ENCODE results near the gene SGPL1. TPM values are rescaled to one million over a fixed set of nuclear protein-coding genes. Genes with fewer than 3 reads are reported as not detected.

The SGPL1 gene
- total RNA-seq, 1 donor from 2014 or later: 37.1 TPM

DNA sequence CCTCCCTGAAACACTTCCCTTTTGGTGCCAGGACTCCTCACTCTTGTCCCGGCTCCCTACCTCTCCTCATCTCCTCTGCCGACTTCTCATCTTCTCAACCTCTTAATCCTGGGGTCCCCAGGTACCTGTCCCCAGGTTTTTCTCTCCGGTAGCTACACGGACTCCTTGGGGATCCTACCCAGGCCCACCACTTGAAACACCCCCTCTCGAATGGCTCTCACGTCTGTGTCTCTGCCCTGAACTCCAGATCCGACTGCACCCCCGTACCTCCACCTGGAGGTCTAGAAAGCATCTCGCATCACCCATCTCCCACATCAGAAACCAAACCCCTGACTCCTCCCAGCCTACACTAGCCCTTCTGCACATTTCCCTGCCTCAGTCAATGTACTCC is 35.4 kb upstream of the SGPL1 start:
- no peak overlapping the region for H3K4me3 ChIP-seq (ENCODE audit: low read length in 3 of 3)
- no peak overlapping the region for H3K9ac ChIP-seq (ENCODE audit: low read depth in 1 of 3, low read length in 3 of 3)
- H3K27me3 ChIP-seq (ENCODE audit: control insufficient read depth in 3 of 3, insufficient read depth in 3 of 3, low read length in 3 of 3): peaks cover 2 to 13% (median 3%) of the 10 kb centered on the region in 3 donors
- peaks cover 0 to 9% (median 2%) of the 10 kb centered on the region in 3 donors for H3K4me1 ChIP-seq (ENCODE audit: control insufficient read depth in 3 of 3, insufficient read depth in 3 of 3, low read length in 3 of 3)
- no peaks in the 10 kb centered on the region for H3K9me3 ChIP-seq (ENCODE audit: control insufficient read depth in 3 of 3, low read length in 3 of 3)
- no peak overlapping the region for H3K27ac ChIP-seq (ENCODE audit: low read depth, low read length)
- no peaks in the 10 kb centered on the region for H3K36me3 ChIP-seq (ENCODE audit: control insufficient read depth in 3 of 3, insufficient read depth in 3 of 3, low read length in 3 of 3)

DNA sequence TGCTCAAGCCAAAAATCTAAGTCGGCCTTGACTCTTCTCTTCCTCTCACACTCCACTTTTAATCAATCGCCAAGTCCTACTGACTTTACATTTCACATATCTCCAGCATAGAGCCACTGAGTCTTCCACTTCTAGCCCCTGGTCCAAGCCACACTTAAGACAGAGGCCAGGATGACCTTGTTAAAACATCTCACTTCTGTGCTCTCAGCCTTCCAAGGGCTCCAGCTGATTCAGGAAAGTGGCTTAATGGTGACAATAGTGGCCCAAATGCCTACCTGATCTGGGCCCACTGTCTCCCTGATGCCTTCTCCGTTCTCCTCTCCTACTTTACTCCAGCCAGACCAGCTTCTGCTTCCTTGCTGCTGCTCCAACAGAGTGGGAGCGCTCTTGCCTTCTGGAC is 35.0 kb upstream of the SGPL1 start:
- Histone ChIP-seq H3K4me3 (ENCODE audit: low read length in 3 of 3) (no peak overlapping the region), H3K4me1 (ENCODE audit: control insufficient read depth in 3 of 3, insufficient read depth in 3 of 3, low read length in 3 of 3) (peaks cover 0 to 9% (median 2%) of the 10 kb centered on the region in 3 donors), H3K9me3 (ENCODE audit: control insufficient read depth in 3 of 3, low read length in 3 of 3) (no peaks in the 10 kb centered on the region), H3K36me3 (ENCODE audit: control insufficient read depth in 3 of 3, insufficient read depth in 3 of 3, low read length in 3 of 3) (no peaks in the 10 kb centered on the region), H3K9ac (ENCODE audit: low read depth in 1 of 3, low read length in 3 of 3) (no peak overlapping the region), H3K27me3 (ENCODE audit: control insufficient read depth in 3 of 3, insufficient read depth in 3 of 3, low read length in 3 of 3) (peaks cover 4 to 13% (median 4%) of the 10 kb centered on the region in 3 donors), H3K27ac (ENCODE audit: low read depth, low read length) (no peak overlapping the region)

DNA sequence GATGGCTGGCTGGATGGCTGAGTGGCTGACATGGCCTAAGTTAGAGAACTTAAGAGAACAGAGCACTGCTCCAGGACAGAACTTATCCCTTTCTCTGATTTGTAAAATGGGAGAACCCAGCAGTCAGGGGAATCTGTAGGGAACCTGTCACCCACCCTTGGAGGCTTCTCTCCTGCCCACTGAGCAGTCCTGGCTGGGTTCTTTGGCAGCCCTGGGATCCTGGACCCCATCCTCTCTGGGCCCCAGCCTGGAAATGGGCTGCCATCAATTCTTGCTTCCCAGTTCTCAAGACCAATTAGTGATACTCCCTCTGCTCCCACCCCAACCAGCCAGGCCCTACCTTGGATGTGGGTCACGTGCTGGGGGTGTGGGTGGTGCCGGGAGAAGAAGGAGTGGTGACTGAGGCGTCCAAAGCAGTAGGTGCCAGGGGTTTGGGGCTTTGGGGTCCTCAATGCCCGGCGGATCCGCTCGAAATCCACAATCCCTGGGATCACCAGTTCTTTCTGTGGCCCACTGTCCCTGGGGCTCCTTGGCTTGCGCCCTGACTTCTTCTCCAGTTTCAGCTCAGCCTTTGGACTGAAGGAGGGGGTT is 34.2 kb upstream of the SGPL1 start:
- no peak overlapping the region for H3K27ac ChIP-seq (ENCODE audit: low read depth, low read length)
- H3K27me3 ChIP-seq (ENCODE audit: control insufficient read depth in 3 of 3, insufficient read depth in 3 of 3, low read length in 3 of 3): peaks cover 4 to 13% (median 4%) of the 10 kb centered on the region in 3 donors
- no peaks in the 10 kb centered on the region for H3K36me3 ChIP-seq (ENCODE audit: control insufficient read depth in 3 of 3, insufficient read depth in 3 of 3, low read length in 3 of 3)

DNA sequence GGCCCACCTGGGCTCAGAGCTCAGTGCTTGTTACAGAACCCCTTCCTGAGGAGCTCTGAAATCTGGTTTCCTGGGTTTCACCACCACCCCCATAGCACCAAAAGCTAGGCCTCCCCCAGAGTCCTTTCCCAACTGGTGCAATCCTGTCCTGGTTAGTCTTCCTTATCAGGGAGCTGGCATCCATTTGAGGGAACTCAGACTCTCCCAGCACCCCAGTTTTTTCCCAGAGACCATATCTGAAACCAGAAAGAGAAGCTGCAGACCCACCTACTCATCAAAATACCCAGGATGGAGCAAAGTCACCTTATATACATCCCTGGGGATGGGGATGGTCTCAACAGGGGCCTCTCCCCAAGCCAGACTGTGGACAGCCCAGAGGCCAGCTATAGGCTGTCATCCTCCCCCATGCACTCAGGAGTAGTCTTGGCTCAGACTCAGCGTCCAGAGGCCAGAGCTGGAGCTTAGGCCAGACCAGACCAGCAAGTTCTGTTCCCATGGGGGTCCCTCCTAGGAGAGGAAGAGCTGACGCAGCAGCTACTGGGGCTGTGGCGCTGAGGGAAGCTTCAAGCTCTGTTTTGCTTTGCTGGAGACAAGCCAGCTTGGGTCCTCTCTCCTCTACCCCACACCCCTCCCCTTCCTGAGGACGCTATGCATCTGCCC is 33.5 kb upstream of the SGPL1 start:
- Histone ChIP-seq H3K27me3 (ENCODE audit: control insufficient read depth in 3 of 3, insufficient read depth in 3 of 3, low read length in 3 of 3) (peaks cover 4 to 13% (median 4%) of the 10 kb centered on the region in 3 donors), H3K9me3 (ENCODE audit: control insufficient read depth in 3 of 3, low read length in 3 of 3) (no peaks in the 10 kb centered on the region), H3K4me3 (ENCODE audit: low read length in 3 of 3) (no peak overlapping the region), H3K4me1 (ENCODE audit: control insufficient read depth in 3 of 3, insufficient read depth in 3 of 3, low read length in 3 of 3) (peaks cover 0 to 9% (median 2%) of the 10 kb centered on the region in 3 donors), H3K9ac (ENCODE audit: low read depth in 1 of 3, low read length in 3 of 3) (no peak overlapping the region), H3K36me3 (ENCODE audit: control insufficient read depth in 3 of 3, insufficient read depth in 3 of 3, low read length in 3 of 3) (no peaks in the 10 kb centered on the region), H3K27ac (ENCODE audit: low read depth, low read length) (no peak overlapping the region)

More for the DNA sequence above, 34.2 kb upstream of the SGPL1 start:
- peaks cover 0 to 9% (median 2%) of the 10 kb centered on the region in 3 donors for H3K4me1 ChIP-seq (ENCODE audit: control insufficient read depth in 3 of 3, insufficient read depth in 3 of 3, low read length in 3 of 3)
- H3K9ac ChIP-seq (ENCODE audit: low read depth in 1 of 3, low read length in 3 of 3): no peak overlapping the region
- no peak overlapping the region for H3K4me3 ChIP-seq (ENCODE audit: low read length in 3 of 3)
- H3K9me3 ChIP-seq (ENCODE audit: control insufficient read depth in 3 of 3, low read length in 3 of 3): no peaks in the 10 kb centered on the region

DNA sequence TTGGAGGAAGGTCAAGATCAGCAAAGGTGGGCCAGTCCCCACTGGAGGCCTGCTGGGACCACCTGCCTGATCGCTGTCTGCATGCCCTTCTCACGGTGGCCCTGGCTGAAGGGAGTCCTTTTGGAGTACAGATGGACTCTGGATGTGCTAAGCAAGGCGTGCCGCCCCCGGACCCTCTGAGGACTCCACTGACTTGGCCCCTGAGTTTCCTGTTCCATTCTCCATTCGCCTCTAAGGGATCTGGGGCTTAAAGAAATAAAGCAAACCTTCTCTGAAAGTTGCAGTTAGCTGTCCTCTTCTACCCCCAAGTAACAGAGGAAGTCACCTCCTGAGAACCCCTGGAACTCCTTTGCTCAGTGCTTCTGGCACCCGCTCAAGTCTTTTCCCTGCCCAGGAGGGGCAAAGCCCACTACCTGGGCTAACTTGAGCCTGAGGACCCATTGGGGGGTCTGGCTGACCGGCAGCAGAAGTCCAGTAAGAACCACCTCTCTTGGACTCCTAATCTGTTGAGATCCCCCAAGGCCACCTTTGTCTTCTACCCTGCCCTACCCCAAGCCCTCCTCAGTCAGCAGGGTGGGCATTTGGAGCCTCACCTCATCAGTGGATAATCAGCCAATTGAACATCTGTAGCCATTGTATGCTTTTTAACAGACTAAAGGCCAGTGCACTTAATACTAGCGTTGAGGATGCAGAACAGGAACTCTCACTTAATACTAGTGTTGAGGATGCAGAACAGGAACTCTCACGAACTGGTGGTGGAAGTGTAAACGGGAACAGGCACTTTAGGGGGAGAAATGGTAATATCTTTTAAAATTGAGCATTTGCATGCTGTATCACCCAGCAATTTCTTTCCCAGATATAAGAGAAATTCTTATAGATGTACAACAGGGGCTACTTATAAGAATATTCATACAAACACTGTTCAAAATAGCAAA is 32.7 kb upstream of the SGPL1 start:
- Histone ChIP-seq H3K27me3 (ENCODE audit: control insufficient read depth in 3 of 3, insufficient read depth in 3 of 3, low read length in 3 of 3) (peaks cover 4 to 12% (median 4%) of the 10 kb centered on the region in 3 donors), H3K36me3 (ENCODE audit: control insufficient read depth in 3 of 3, insufficient read depth in 3 of 3, low read length in 3 of 3) (no peaks in the 10 kb centered on the region), H3K4me1 (ENCODE audit: control insufficient read depth in 3 of 3, insufficient read depth in 3 of 3, low read length in 3 of 3) (peaks cover 0 to 9% (median 2%) of the 10 kb centered on the region in 3 donors), H3K27ac (ENCODE audit: low read depth, low read length) (no peak overlapping the region), H3K9ac (ENCODE audit: low read depth in 1 of 3, low read length in 3 of 3) (no peak overlapping the region), H3K9me3 (ENCODE audit: control insufficient read depth in 3 of 3, low read length in 3 of 3) (peaks cover 0 to under 1% (median 0%) of the 10 kb centered on the region in 3 donors), H3K4me3 (ENCODE audit: low read length in 3 of 3) (no peak overlapping the region)

DNA sequence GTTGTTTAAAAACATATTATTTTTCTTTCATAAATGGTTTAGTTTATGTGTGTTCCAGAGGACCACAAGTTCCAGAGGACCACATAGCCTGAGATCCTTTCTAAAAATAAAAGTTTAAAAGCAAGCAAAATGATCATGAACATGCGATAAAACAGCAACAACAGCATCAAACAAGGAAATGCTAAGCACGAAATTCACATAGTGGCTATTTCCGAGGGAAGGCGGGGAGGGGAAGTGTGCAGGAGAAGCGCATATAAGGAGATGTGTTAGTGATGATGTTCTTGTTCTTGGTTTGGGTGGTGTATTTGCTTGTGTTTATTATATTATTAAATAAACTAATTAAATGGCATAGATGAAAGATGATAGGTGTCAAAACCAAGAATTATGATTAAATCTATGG is 31.7 kb upstream of the SGPL1 start:
- H3K4me1 ChIP-seq (ENCODE audit: control insufficient read depth in 3 of 3, insufficient read depth in 3 of 3, low read length in 3 of 3): peaks cover 0 to 7% (median 2%) of the 10 kb centered on the region in 3 donors
- no peak overlapping the region for H3K4me3 ChIP-seq (ENCODE audit: low read length in 3 of 3)
- peaks cover 0 to 3% (median 0%) of the 10 kb centered on the region in 3 donors for H3K9me3 ChIP-seq (ENCODE audit: control insufficient read depth in 3 of 3, low read length in 3 of 3)
- no peak overlapping the region for H3K27ac ChIP-seq (ENCODE audit: low read depth, low read length)
- H3K9ac ChIP-seq (ENCODE audit: low read depth in 1 of 3, low read length in 3 of 3): no peak overlapping the region
- H3K36me3 ChIP-seq (ENCODE audit: control insufficient read depth in 3 of 3, insufficient read depth in 3 of 3, low read length in 3 of 3): no peaks in the 10 kb centered on the region
- H3K27me3 ChIP-seq (ENCODE audit: control insufficient read depth in 3 of 3, insufficient read depth in 3 of 3, low read length in 3 of 3): peaks cover 4 to 11% (median 4%) of the 10 kb centered on the region in 3 donors

DNA sequence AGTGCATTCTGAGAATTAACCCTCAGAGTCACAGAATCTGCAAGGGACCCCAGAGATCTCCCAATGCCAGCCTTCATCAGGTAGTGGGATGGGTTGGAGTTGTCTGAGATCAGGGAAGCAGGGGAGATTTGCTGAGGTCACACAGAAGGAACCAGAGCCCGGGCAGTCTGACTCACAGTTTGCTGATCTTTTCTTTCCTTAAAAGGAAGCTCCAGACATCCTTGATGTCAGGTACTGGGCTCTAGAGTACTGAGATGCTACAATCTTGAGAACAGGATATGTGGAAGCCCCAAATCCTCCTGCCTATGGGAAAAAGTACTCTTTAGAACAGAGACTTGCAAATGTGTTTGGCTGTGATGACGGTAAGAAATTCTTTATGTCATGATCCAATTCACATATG is 31.3 kb upstream of the SGPL1 start:
- no peak overlapping the region for H3K4me3 ChIP-seq (ENCODE audit: low read length in 3 of 3)
- H3K4me1 ChIP-seq (ENCODE audit: control insufficient read depth in 3 of 3, insufficient read depth in 3 of 3, low read length in 3 of 3): peaks cover 0 to 2% (median 2%) of the 10 kb centered on the region in 3 donors
- peaks cover 0 to 3% (median 0%) of the 10 kb centered on the region in 3 donors for H3K9me3 ChIP-seq (ENCODE audit: control insufficient read depth in 3 of 3, low read length in 3 of 3)
- H3K27ac ChIP-seq (ENCODE audit: low read depth, low read length): no peak overlapping the region
- H3K9ac ChIP-seq (ENCODE audit: low read depth in 1 of 3, low read length in 3 of 3): no peak overlapping the region
- no peaks in the 10 kb centered on the region for H3K36me3 ChIP-seq (ENCODE audit: control insufficient read depth in 3 of 3, insufficient read depth in 3 of 3, low read length in 3 of 3)
- H3K27me3 ChIP-seq (ENCODE audit: control insufficient read depth in 3 of 3, insufficient read depth in 3 of 3, low read length in 3 of 3): peaks cover 4 to 11% (median 4%) of the 10 kb centered on the region in 3 donors

DNA sequence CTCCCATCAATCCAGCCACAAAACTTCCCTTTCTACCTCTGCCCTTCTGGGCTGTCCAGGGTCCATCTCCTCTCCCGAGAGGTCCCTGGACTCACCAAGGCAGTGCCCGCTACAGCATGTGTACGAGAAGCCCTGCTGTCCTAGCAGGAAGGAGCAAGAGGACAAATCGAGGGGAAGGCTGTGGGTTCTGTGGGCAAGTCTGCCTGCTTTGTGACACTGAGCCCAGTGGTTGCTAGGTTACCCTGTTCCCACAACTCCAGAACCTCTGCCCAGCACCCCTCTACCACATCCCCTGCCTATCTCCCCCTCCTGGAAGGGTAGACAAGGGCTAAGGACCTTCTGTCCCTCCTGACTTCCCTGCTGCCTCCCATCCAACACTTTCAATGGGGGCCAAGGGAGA is 30.6 kb upstream of the SGPL1 start, which contains the start of gene TBATA:
Gene TBATA, minus strand, starts transcription at position 188 of the 400 bp plus-strand sequence. CDS start 1,998 bp downstream, outside the sequence.
- H3K4me1 ChIP-seq (ENCODE audit: control insufficient read depth in 3 of 3, insufficient read depth in 3 of 3, low read length in 3 of 3): peaks cover 0 to 2% (median 2%) of the 10 kb centered on the region in 3 donors
- peaks cover 4 to 11% (median 4%) of the 10 kb centered on the region in 3 donors for H3K27me3 ChIP-seq (ENCODE audit: control insufficient read depth in 3 of 3, insufficient read depth in 3 of 3, low read length in 3 of 3)
- no peak within 1 kb of the TSS for H3K9ac ChIP-seq (ENCODE audit: low read depth in 1 of 3, low read length in 3 of 3)
- H3K27ac ChIP-seq (ENCODE audit: low read depth, low read length): no peak within 1 kb of the TSS
- no peak within 1 kb of the TSS for H3K4me3 ChIP-seq (ENCODE audit: low read length in 3 of 3)
- no peaks in the 10 kb centered on the region for H3K36me3 ChIP-seq (ENCODE audit: control insufficient read depth in 3 of 3, insufficient read depth in 3 of 3, low read length in 3 of 3)
- H3K9me3 ChIP-seq (ENCODE audit: control insufficient read depth in 3 of 3, low read length in 3 of 3): peaks cover 0 to 3% (median 0%) of the 10 kb centered on the region in 3 donors

DNA sequence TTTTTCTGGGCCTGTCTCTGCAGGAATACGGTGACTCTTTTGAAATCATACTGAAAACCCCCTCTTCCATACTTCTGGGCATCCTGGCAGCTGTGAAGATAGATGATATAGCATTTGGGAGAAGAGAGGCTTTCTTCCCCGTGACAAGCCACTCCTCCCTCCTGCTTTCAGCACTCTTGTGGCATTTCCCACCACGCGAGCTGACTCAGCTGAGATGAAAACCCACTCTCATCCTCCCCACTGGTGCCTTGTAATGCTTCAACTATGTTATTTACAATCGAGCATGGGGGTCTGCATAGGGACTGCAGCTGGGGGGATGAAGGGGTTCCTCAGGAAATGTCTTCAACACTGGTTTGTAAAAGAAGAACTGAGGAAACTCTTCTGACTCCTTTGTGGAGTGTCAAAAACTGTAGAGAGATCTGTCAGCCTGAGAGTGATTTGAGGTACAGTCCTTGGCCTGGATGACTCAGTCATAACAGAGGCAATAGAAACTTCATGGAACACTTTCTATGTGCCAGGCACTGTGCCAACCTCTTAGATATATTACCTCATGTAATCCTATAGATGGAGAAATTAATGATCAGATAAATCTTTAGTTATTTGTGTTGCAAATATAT is 28.8 kb upstream of the SGPL1 start:
- Histone ChIP-seq H3K27me3 (ENCODE audit: control insufficient read depth in 3 of 3, insufficient read depth in 3 of 3, low read length in 3 of 3) (peaks cover 4 to 11% (median 4%) of the 10 kb centered on the region in 3 donors), H3K27ac (ENCODE audit: low read depth, low read length) (no peak overlapping the region), H3K9me3 (ENCODE audit: control insufficient read depth in 3 of 3, low read length in 3 of 3) (peaks cover 0 to 3% (median 0%) of the 10 kb centered on the region in 3 donors), H3K9ac (ENCODE audit: low read depth in 1 of 3, low read length in 3 of 3) (no peak overlapping the region), H3K4me1 (ENCODE audit: control insufficient read depth in 3 of 3, insufficient read depth in 3 of 3, low read length in 3 of 3) (peaks cover 0 to 2% (median 2%) of the 10 kb centered on the region in 3 donors), H3K36me3 (ENCODE audit: control insufficient read depth in 3 of 3, insufficient read depth in 3 of 3, low read length in 3 of 3) (no peaks in the 10 kb centered on the region), H3K4me3 (ENCODE audit: low read length in 3 of 3) (no peak overlapping the region)
